MM.1S (cell line): ENCODE data around the gene BACH2.

Experiments
- DNase-seq: peaks from one replicate; pipeline ENCODE4 v3.0.0-alpha.2; 2015
- H2AFZ ChIP-seq: fragments of 300-600 bp; sonication (generic); 2 replicates; pipeline ENCODE4 v1.6.0; 2016; ENCODE audit warnings: antibody characterized with exemption, low read length
- H3F3A ChIP-seq: fragments of 300-600 bp; sonication (generic); 2 replicates; pipeline ENCODE4 v1.6.1; 2016; ENCODE audit warnings: mild to moderate bottlenecking, antibody characterized with exemption, low read length, moderate library complexity, mixed read lengths; ENCODE audit not compliant: insufficient read depth
- H3K27ac ChIP-seq: fragments of 300-600 bp; sonication (generic); 2 replicates; pipeline ENCODE4 v1.5.1; 2016; ENCODE audit warnings: mild to moderate bottlenecking, low read length
- H3K27me3 ChIP-seq: fragments of 300-600 bp; sonication (generic); replicated peaks from 2 replicates; pipeline ENCODE4 v1.6.0; 2016; ENCODE audit warnings: low read length; ENCODE audit not compliant: insufficient read depth
- H3K36me3 ChIP-seq: fragments of 300-600 bp; sonication (generic); replicated peaks from 2 replicates; pipeline ENCODE4 v1.6.1; 2016; ENCODE audit warnings: mild to moderate bottlenecking, low read length, mixed read lengths; ENCODE audit not compliant: insufficient read depth
- H3K4me1 ChIP-seq: fragments of 300-600 bp; sonication (generic); 2 replicates; pipeline ENCODE4 v1.6.1; 2016; ENCODE audit warnings: low read length, mixed read lengths
- H3K4me2 ChIP-seq: fragments of 300-600 bp; sonication (generic); 2 replicates; pipeline ENCODE4 v1.6.0; 2016; ENCODE audit warnings: low read depth, low read length
- H3K4me3 ChIP-seq: fragments of 300-600 bp; sonication (generic); 2 replicates; pipeline ENCODE4 v1.5.1; 2016; ENCODE audit warnings: low read length, mixed read lengths
- H3K79me2 ChIP-seq: fragments of 300-600 bp; sonication (generic); 2 replicates; pipeline ENCODE4 v1.6.1; 2016; ENCODE audit warnings: mixed run types, low read length, mixed read lengths
- H3K9ac ChIP-seq: fragments of 300-600 bp; sonication (generic); 2 replicates; pipeline ENCODE4 v1.6.1; 2016; ENCODE audit warnings: low read length, mixed read lengths
- H3K9me2 ChIP-seq: fragments of 300-600 bp; sonication (generic); replicated peaks from 2 replicates; pipeline ENCODE4 v1.6.1; 2016; ENCODE audit warnings: mild to moderate bottlenecking, low read length, mixed read lengths; ENCODE audit not compliant: insufficient read depth
- H3K9me3 ChIP-seq: fragments of 300-600 bp; sonication (generic); replicated peaks from 2 replicates; pipeline ENCODE4 v1.6.1; 2016; ENCODE audit warnings: mild to moderate bottlenecking, low read length, mixed read lengths; ENCODE audit not compliant: insufficient read depth
- H4K20me1 ChIP-seq: fragments of 300-600 bp; sonication (generic); 2 replicates; pipeline ENCODE4 v1.6.1; 2016; ENCODE audit warnings: mild to moderate bottlenecking, low read length, moderate library complexity, mixed read lengths; ENCODE audit not compliant: insufficient read depth
- EZH2 ChIP-seq: fragments of 300-600 bp; sonication (generic); optimal IDR thresholded peaks from 2 replicates; pipeline ENCODE3; 2017; ENCODE audit warnings: low read depth, mild to moderate bottlenecking, antibody characterized with exemption, low read length, mixed read lengths
- EZH2phosphoT487 ChIP-seq: fragments of 300-600 bp; sonication (generic); IDR thresholded peaks from 2 replicates; pipeline ENCODE4 v1.6.1; 2018; ENCODE audit warnings: antibody characterized with exemption, low read length
- TF ChIP-seq, protein P1 (sequence below): fragments of 300-600 bp; sonication (generic); IDR thresholded peaks from 2 replicates; pipeline ENCODE4 v1.5.1; 2016; ENCODE audit warnings: antibody characterized with exemption, low read length, mixed read lengths

Gene BACH2

GRCh38 chr6:90162648-90163387 lies 133.8 kb downstream of the BACH2 start:
- no peaks in the 10 kb centered on the region for H3K27me3 ChIP-seq
- H3K36me3 ChIP-seq, result no peaks in the 10 kb centered on the region
- H3K79me2 ChIP-seq, result no peaks in the 10 kb centered on the region
- no peak for TF ChIP-seq EZH2phosphoT487
- TF ChIP-seq, protein P1, sequence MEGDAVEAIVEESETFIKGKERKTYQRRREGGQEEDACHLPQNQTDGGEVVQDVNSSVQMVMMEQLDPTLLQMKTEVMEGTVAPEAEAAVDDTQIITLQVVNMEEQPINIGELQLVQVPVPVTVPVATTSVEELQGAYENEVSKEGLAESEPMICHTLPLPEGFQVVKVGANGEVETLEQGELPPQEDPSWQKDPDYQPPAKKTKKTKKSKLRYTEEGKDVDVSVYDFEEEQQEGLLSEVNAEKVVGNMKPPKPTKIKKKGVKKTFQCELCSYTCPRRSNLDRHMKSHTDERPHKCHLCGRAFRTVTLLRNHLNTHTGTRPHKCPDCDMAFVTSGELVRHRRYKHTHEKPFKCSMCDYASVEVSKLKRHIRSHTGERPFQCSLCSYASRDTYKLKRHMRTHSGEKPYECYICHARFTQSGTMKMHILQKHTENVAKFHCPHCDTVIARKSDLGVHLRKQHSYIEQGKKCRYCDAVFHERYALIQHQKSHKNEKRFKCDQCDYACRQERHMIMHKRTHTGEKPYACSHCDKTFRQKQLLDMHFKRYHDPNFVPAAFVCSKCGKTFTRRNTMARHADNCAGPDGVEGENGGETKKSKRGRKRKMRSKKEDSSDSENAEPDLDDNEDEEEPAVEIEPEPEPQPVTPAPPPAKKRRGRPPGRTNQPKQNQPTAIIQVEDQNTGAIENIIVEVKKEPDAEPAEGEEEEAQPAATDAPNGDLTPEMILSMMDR, result no peak
- no peak for TF ChIP-seq EZH2
- H2AFZ ChIP-seq, result no peak overlapping the region
- no peaks in the 10 kb centered on the region for H4K20me1 ChIP-seq
- H3K9me3 ChIP-seq, result no peaks in the 10 kb centered on the region
- no peak overlapping the region for H3K9ac ChIP-seq
- no peak overlapping the region for H3K4me3 ChIP-seq
- H3F3A ChIP-seq, result no peaks in the 10 kb centered on the region
- no peak overlapping the region for H3K27ac ChIP-seq
- no peak for DNase-seq
- H3K4me2 ChIP-seq, result no peak overlapping the region
- H3K4me1 ChIP-seq, result 0 out of 2 replicates have a peak, but pooled peaks cover 3% of the 10 kb centered on the region
- no peaks in the 10 kb centered on the region for H3K9me2 ChIP-seq

DNA sequence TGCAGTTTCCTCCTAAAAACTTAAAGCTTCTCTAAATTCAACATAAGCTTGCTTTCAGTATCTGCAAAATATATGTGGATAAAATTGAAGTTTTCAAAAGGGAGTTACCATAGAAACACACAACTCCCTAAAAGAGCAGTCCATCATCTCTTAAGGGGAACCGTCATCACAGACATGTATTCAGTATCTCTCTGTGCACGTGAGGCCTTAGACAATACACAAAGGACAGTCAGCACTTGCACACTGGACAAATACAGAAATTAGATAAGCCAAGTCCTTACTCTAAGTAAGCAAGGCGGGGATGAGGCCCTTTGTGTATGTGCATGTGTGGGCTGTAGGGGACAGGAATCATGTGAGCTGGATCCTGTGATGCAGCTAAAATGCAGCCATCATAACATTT lies 136.6 kb downstream of the BACH2 start:
- Histone ChIP-seq H3F3A (no peaks in the 10 kb centered on the region), H2AFZ (no peak overlapping the region), H4K20me1 (no peaks in the 10 kb centered on the region), H3K9me2 (no peaks in the 10 kb centered on the region), H3K4me1 (no peaks in the 10 kb centered on the region), H3K79me2 (no peaks in the 10 kb centered on the region), H3K27ac (no peak overlapping the region), H3K36me3 (no peaks in the 10 kb centered on the region), H3K4me3 (no peak overlapping the region), H3K4me2 (no peak overlapping the region), H3K9me3 (no peaks in the 10 kb centered on the region), H3K27me3 (no peaks in the 10 kb centered on the region), H3K9ac (no peak overlapping the region)
- no peak for TF ChIP-seq EZH2
- TF ChIP-seq, protein P1, result no peak
- TF ChIP-seq EZH2phosphoT487, result no peak
- no peak for DNase-seq

DNA sequence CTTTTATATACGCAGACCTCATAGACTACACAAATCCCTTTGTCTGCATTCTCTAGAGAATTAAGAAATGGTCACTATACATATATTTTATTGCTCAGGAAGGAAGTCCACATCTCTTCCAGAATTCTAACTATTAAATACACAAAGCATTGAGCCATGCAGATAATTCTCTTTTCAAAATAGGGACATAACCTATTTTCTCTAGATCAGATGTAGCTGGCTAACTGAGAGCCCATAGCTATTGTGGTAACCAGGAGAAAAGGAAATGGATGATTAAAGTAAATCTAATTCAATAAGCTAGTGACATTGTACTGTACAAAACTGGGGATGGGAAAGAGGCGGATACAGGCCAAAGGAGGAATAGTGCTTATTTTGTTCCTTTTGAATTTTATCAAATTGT lies 137.2 kb downstream of the BACH2 start:
- TF ChIP-seq, protein P1, result no peak
- TF ChIP-seq EZH2phosphoT487 (no peak), EZH2 (no peak)
- no peak overlapping the region for H3K9ac ChIP-seq
- H3K4me2 ChIP-seq, result no peak overlapping the region
- H3K27ac ChIP-seq, result no peak overlapping the region
- H3K9me3 ChIP-seq, result no peaks in the 10 kb centered on the region
- no peaks in the 10 kb centered on the region for H3K36me3 ChIP-seq
- H3K4me3 ChIP-seq, result no peak overlapping the region
- no peaks in the 10 kb centered on the region for H4K20me1 ChIP-seq
- H3K9me2 ChIP-seq, result no peaks in the 10 kb centered on the region
- no peak for DNase-seq
- H3K79me2 ChIP-seq, result no peaks in the 10 kb centered on the region
- no peaks in the 10 kb centered on the region for H3K4me1 ChIP-seq
- H3F3A ChIP-seq, result no peaks in the 10 kb centered on the region
- no peak overlapping the region for H2AFZ ChIP-seq
- no peaks in the 10 kb centered on the region for H3K27me3 ChIP-seq
